HG03378 (cell line): Measurements from ENCODE around the gene PRSS27.

Experiments used
- ATAC-seq: cut with Tn5 transposase; IDR thresholded peaks from one replicate; pipeline ENCODE4 v1.9.1; 2021; ENCODE audit warnings: mild to moderate bottlenecking, moderate library complexity; ENCODE audit not compliant: unreplicated experiment

The PRSS27 gene

DNA sequence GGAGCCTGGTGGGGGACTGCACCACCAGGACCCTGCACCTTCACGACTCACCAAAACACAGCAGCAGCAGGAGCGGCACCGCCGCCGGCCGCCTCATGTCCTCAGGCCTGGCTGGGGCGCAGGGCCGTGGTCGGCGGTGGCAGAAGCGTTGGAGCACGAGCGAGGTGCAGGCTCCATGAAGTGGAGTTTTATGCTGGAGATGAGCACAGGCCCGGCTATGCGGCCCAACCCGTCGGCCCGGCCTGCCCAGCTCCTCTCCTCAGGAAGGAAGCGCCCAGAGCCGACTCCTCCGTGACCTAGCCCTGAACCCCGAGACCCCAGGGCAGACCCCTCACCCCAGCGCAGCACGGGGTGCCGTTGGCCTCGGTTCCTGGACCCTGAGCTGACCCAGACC is at the start of gene PRSS27:
PRSS27 (minus strand) TSS at position 161 of the 394 bp plus-strand sequence; CDS start at position 97, 64 bp downstream.
- no peak for ATAC-seq

DNA sequence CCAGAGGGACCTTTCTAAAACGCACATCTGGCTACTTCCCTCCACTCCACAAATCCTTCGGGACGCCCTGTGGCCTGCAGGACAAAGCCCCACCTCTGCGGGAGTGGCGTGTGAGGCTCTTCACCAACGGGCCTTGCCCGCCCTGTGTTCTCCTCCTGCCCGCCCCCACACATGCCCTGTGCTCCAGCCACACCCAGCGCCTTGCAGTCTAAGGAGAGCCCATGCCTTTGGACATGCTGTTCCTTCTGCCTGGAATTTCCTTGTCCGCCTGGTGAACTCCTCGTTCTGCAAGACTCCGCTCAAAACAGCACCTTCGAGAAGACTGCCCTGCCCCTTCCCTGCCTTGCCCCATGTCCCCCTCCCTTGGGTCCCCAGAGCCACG is 49.6 kb upstream of the PRSS27 start:
- ATAC-seq, result no peak

DNA sequence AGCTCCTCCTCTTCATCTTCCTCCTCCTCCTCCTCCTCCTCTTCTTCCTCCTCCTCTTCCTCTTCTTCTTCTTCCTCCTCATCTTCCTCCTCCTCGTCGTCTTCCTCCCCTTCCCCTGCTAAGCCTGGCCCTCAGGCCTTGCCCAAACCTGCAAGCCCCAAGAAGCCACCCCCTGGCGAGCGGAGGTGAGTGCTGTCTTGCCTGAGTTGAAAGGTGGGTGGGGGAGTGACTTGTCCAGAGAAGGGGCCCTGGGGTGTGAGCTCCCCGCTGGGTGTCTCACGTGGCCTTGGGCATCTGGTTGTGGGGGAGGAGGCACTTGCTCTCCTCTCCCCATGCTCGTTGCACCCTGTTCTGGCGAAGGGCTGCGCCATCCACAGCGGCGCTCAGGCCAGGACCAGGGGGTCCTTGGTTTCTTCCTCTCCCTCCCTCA is 49.1 kb upstream of the PRSS27 start:
- ATAC-seq, result no peak

DNA sequence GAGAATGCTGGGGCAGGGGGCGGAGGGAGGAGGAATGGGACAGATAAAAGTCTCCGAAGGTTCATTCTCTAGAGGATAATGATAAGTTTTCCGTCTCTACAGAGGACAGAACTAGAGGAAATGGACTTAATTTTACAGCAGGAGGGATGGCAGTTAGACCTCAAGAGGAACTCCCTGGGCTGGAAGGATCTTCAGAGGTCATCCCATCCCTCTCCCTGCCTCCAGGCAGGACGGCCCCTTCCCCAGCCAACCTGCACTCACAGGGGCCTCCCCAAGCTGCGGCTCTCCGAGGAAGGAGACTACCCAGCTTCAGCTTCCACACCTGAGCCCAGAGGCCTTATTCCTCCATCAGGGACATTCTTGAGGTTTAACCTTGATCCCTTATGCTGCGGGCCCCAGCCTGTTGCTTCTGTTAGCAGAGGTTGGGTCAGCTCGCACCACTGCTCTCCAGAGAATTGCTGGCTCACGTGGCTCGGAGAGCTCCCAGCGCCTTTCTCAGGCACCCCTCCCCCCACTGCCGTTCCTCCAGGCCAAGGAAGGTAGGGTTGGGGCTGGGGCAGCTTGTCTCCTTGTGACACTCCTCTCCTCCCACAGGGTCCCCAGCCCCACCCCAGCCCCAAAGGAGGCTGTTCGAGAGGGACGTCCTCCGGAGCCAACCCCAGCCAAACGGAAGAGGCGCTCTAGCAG is 48.5 kb upstream of the PRSS27 start:
- ATAC-seq, result no peak

DNA sequence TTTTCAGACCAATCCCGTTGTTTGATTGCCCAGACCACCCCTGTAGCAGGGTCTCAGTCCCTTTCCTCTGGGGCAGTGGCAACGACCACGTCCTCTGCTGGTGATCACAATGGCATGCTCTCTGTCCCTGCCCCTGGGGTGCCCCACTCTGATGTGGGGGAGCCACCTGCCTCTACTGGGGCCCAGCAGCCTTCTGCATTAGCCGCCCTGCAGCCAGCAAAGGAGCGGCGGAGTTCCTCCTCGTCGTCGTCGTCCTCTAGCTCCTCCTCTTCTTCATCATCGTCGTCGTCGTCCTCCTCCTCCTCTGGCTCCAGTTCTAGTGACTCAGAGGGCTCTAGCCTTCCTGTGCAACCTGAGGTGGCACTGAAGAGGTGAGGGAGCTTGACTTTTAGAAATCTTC is 47.9 kb upstream of the PRSS27 start:
- ATAC-seq, result no peak

DNA sequence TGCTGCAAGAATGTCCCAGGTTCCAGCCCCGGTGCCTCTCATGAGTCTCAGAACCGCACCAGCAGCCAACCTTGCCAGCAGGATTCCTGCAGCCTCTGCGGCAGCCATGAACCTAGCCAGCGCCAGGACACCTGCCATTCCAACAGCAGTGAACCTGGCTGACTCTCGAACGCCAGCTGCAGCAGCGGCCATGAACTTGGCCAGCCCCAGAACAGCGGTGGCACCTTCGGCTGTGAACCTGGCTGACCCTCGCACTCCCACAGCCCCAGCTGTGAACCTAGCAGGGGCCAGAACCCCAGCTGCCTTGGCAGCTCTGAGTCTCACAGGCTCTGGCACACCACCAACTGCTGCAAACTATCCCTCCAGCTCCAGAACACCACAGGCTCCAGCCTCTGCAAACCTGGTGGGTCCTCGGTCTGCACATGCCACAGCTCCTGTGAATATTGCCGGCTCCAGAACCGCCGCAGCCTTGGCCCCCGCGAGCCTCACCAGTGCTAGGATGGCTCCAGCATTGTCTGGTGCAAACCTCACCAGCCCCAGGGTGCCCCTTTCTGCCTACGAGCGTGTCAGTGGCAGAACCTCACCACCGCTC is 47.2 kb upstream of the PRSS27 start:
- no peak for ATAC-seq

DNA sequence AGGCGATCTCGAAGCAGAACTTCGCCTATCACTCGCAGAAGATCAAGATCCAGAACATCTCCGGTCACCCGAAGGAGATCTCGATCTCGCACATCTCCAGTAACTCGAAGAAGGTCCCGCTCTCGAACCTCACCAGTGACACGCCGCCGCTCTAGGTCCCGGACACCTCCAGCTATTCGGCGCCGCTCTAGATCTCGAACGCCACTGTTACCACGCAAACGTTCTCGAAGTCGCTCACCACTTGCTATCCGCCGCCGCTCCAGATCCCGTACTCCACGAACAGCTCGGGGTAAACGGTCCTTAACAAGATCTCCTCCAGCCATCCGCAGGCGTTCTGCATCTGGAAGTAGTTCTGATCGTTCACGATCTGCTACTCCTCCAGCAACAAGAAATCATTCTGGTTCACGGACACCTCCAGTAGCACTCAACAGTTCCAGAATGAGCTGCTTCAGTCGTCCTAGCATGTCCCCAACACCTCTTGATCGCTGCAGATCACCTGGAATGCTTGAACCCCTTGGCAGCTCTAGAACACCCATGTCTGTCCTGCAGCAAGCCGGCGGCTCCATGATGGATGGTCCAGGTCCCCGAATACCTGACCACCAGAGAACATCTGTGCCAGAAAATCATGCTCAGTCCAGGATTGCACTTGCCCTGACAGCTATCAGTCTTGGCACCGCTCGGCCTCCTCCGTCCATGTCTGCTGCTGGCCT is 46.6 kb upstream of the PRSS27 start:
- ATAC-seq, result no peak

DNA sequence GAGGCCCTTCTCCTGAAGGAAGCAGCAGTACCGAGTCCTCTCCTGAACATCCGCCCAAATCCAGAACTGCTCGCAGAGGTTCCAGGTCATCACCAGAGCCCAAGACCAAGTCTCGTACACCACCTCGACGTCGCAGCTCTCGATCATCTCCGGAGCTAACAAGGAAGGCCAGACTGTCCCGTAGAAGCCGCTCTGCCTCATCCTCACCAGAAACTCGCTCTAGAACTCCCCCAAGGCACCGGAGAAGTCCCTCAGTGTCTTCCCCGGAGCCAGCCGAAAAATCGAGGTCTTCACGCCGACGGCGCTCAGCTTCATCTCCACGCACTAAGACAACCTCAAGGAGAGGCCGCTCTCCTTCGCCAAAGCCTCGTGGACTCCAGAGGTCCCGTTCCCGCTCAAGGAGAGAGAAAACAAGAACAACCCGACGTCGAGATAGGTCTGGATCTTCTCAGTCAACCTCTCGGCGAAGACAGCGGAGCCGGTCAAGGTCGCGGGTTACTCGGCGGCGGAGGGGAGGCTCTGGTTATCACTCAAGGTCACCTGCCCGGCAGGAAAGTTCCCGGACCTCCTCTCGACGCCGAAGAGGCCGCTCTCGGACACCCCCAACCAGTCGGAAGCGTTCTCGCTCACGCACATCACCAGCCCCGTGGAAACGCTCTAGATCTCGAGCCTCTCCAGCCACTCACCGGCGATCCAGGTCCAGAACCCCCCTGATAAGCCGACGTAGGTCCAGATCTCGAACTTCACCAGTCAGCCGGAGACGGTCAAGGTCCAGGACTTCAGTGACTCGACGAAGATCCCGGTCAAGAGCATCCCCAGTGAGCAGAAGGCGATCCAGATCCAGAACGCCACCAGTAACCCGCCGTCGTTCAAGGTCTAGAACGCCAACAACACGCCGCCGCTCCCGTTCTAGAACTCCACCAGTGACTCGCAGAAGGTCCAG is 45.7 kb upstream of the PRSS27 start:
- ATAC-seq, result no peak

DNA sequence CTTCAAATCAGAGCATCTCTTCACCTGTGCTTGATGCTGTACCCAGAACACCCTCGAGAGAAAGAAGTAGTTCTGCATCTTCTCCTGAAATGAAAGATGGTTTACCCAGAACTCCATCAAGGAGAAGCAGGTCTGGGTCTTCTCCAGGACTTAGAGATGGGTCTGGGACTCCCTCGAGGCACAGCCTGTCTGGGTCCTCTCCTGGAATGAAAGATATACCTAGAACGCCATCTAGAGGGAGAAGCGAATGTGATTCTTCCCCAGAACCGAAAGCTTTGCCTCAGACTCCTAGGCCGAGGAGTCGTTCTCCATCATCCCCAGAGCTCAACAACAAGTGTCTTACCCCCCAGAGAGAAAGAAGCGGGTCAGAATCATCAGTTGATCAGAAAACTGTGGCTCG is 44.7 kb upstream of the PRSS27 start:
- ATAC-seq, result no peak

DNA sequence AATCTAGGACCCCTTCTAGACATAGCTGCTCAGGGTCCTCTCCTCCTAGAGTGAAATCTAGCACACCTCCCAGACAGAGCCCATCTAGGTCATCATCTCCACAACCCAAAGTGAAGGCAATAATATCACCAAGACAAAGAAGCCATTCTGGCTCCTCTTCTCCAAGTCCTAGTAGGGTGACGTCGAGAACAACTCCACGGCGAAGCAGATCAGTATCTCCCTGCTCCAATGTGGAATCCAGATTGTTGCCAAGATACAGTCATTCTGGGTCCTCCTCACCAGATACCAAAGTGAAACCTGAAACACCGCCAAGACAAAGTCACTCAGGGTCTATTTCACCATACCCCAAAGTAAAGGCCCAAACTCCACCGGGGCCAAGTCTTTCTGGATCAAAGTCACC is 43.1 kb upstream of the PRSS27 start:
- ATAC-seq, result no peak

DNA sequence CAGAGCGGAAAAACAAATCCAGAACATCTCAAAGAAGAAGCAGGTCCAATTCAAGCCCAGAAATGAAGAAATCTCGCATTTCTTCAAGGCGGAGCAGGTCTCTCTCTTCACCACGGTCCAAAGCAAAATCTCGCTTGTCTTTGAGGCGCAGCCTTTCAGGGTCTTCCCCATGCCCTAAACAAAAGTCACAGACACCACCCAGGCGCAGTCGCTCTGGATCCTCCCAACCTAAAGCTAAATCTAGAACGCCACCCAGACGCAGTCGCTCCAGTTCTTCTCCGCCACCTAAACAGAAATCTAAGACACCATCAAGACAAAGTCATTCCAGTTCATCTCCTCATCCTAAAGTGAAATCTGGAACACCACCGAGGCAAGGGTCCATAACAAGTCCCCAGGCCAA is 42.7 kb upstream of the PRSS27 start:
- ATAC-seq, result no peak

DNA sequence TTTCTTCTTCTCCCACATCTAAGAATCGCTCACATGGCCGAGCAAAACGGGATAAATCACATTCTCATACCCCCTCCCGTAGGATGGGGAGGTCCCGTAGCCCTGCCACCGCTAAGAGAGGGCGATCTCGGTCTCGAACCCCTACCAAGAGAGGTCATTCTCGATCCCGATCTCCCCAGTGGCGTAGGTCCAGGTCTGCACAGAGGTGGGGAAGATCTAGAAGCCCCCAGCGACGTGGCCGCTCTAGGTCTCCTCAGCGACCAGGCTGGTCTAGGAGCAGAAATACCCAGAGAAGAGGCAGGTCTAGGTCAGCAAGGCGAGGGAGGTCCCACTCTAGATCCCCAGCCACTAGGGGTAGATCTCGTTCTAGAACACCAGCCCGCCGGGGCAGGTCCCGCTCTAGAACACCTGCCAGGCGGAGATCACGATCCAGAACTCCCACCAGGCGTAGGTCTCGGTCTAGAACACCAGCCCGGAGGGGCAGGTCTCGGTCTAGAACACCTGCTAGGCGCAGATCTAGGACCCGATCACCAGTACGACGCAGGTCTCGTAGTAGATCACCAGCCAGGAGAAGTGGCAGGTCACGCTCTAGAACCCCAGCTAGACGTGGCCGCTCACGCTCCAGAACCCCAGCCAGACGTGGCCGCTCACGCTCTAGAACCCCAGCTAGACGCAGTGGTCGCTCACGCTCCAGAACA is 42.0 kb upstream of the PRSS27 start:
- ATAC-seq, result no peak

DNA sequence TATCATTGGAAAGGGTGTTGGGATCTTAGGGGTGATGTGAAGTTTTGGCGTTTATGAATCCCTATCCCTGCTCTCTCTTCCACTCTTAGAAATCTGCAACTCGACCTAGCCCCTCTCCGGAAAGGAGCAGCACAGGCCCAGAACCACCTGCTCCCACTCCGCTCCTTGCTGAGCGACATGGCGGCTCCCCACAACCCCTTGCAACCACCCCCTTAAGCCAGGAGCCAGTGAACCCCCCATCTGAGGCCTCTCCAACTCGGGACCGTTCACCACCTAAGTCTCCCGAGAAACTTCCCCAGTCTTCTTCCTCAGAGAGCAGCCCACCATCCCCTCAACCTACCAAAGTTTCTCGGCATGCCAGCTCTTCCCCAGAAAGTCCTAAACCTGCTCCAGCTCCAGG is 41.4 kb upstream of the PRSS27 start:
- no peak for ATAC-seq

DNA sequence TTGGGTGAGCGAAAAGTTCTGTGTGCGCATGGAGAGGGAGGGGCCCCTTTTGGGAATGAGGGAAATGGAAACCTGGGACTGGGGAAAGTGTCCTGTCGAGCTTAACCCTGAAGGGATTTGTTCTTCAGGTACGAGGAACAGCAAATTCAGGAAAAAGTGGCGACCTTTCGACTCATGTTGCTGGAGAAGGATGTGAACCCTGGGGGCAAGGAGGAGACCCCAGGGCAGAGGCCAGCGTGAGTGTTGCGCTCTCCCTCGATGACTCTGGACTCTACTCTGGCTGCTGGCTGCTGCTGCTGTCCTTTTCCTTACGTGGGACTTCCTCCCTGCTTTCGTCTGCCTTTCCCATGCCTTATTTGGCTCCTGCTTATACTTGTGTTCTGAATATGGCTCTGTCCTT is 37.3 kb upstream of the PRSS27 start:
- ATAC-seq, result no peak

DNA sequence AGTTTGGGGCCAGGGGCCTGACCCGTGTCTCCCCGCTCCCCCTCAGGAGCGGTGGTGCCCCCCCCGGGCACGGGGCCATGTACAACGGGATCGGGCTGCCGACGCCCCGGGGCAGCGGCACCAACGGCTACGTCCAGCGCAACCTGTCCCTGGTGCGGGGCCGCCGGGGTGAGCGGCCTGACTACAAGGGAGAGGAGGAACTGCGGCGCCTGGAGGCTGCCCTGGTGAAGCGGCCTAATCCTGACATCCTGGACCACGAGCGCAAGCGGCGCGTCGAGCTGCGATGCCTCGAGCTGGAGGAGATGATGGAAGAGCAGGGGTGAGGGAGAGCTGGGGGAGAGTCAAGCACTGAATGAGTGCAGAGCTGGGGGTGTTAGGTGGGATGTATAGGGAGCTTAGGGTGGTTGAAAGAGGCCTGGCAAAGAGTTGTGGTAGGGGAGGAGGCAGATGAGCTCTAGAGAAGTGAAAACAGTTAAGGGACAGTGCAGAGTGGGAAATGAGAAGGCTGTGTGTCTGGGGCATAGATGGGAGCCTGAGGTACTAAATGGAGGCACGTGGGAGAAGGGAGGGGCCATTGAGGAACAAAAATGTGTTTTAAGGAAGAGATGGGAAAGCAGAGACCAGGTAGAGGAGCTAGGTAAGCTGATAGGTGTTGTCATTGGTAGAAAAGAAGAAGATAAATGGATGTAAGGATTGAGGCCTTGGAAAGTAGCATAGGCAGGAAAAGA is 36.4 kb upstream of the PRSS27 start:
- no peak for ATAC-seq

DNA sequence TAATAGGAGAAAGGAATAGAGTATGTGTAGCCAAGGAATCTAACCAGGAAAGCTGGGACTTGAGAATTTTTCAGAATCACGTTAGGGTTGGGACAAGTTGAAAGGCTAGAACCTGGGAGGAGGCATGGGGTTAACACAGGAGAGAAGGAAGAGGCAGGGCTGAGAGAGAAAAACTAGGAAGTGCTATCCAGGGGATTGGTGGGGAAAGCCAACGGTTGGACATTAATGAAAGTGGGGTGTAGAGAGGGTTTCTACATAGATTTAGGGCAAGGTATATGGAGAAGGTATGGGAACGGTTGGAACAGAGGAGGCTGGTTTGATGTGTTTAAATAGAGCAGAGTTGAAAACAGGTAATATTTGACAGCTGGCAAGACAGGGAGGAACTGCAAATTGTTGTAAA is 35.1 kb upstream of the PRSS27 start:
- ATAC-seq, result no peak

DNA sequence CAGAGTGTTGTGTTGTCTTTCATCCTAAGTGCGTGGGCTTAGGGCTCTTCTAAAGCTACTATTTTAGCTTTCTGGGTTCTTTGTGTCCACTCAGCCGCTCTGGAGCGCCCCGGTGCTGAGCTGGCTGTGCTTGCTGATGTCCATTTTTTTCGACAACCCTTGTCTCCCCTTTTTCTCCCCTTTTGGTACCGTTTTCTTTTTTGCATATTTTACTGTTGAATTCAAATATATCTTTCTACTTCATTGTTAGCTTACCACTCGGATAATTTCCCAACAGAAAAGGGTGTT is 33.7 kb upstream of the PRSS27 start:
- ATAC-seq, result no peak

DNA sequence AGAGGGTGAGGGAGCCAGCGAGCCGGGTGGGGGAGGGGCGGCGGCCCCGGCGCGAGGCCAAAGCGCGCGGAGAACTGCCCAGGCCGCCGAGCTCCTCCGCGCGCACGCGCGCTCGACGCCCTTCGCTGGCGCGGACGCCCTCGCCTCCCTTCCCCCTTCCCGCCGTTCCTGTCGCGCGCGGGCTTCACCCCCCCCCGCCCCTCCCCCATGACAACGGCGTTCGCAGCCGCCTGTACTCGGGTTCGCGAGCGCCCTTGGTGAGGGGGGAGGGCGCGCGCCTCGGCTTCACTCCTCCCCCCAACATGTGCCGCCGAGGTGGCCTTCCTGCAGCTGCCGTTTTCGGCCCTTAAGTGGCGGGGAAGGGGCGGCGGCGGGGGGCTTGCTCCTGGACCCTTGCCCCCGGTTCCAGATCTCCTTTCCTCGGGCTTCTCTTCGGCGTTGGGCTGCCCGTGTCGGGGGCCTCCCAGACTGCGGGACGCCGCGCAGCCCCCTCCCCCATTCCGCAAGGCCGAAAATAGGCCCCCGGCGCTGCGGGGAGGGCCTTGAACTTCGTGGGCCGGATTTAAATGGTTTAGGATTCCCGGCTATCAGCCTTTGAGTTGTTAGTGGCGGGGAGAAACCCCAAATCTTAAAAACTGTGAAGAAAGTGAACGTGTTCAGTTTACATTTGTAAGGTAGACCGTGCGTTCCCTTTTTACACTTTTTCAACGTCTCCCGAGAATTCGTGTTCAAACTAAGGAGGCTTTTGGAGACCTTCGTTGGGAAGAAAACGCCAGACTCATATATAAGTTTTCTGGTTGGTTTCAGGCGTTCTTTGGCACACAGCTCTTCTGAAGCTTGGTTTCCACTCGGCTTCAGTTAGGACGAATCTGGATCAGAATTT is 33.1 kb upstream of the PRSS27 start:
- ATAC-seq, result no peak
